ENCODE measurements around the gene SLC41A1. TPM values are rescaled to one million over a fixed set of nuclear protein-coding genes. Genes with fewer than 3 reads are reported as not detected.

SLC41A1 gene
- total RNA-seq, 1 experiment from 2014 or later: 49.7 TPM

GRCh38 chr1:205764578-205764977 is 48.4 kb downstream of the SLC41A1 start:
- BruUV-seq (replicated peaks): no TSS peak
- no peak for DNase-seq (ENCODE audit: unreplicated experiment)
- TF ChIP-seq CTCF (IDR thresholded peaks at IDR 0.05; ENCODE audit: unreplicated experiment): no peak
- intact Hi-C loops (cut with micrococcal nuclease): no loop called here
- Mint-ChIP-seq H3K27ac (ENCODE audit: low read depth, unreplicated experiment) (no peak overlapping the region), H3K27me3 (ENCODE audit: insufficient read depth, unreplicated experiment) (no peaks in the 10 kb centered on the region), H3K9me3 (ENCODE audit: unreplicated experiment) (no peaks in the 10 kb centered on the region), H3K36me3 (ENCODE audit: insufficient read depth, unreplicated experiment) (peaks cover 17% of the 10 kb centered on the region), H3K4me3 (ENCODE audit: unreplicated experiment) (no peak overlapping the region), H3K4me1 (ENCODE audit: insufficient read depth, unreplicated experiment) (peaks cover 7% of the 10 kb centered on the region)
- ChIA-PET CTCF (interaction anchor here (1.0 kb wide), 1 partner anchor 9 kb away, joined by 3 read pairs; no protein-coding TSS in a partner anchor), POLR2A (interaction anchor here (0.6 to 3.9 kb wide), 4 partner anchors 9 to 39 kb away, joined by 3 to 19 read pairs (median 12); no protein-coding TSS in a partner anchor)

GRCh38 chr1:205763980-205764379 is 49.0 kb downstream of the SLC41A1 start:
- Mint-ChIP-seq H3K4me3 (ENCODE audit: unreplicated experiment) (no peak overlapping the region), H3K27me3 (ENCODE audit: insufficient read depth, unreplicated experiment) (no peaks in the 10 kb centered on the region), H3K9me3 (ENCODE audit: unreplicated experiment) (no peaks in the 10 kb centered on the region), H3K36me3 (ENCODE audit: insufficient read depth, unreplicated experiment) (peaks cover 13% of the 10 kb centered on the region), H3K4me1 (ENCODE audit: insufficient read depth, unreplicated experiment) (peaks cover 7% of the 10 kb centered on the region), H3K27ac (ENCODE audit: low read depth, unreplicated experiment) (no peak overlapping the region)
- no peak for TF ChIP-seq CTCF (IDR thresholded peaks at IDR 0.05; ENCODE audit: unreplicated experiment)
- ChIA-PET POLR2A (interaction anchor here (0.7 to 3.9 kb wide), 4 partner anchors 9 to 25 kb away, joined by 3 to 19 read pairs (median 4); no protein-coding TSS in a partner anchor), CTCF (interaction anchor here (0.6 kb wide), 1 partner anchor 1820 kb away, joined by 3 read pairs; no protein-coding TSS in a partner anchor)
- DNase-seq (ENCODE audit: unreplicated experiment): no peak
- intact Hi-C loops (cut with micrococcal nuclease): no loop called here
- no TSS peak for BruUV-seq (replicated peaks)

DNA sequence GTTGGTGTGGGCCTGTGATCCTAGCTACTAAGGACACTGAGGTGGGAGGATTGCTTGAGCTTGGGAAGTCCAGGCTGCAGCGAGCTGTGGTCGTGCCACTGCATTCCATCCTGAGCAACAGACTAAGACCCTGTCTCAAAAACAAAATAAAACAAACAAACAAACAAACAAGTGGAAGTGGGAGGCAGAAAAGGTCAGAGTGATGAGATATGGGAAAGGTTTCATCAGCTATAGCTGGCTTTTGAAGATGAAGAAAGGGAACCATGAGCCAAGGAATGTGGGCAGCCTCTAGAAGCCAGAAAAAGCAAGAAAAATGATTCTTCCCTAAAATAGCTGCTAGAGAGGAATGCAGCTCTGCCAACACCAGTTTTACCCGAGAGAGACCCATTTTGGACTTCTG is 52.4 kb downstream of the SLC41A1 start:
- peaks cover 15% of the 10 kb centered on the region for H3K27me3 Mint-ChIP-seq (ENCODE audit: insufficient read depth, unreplicated experiment)
- intact Hi-C loops (cut with micrococcal nuclease): no loop called here
- BruUV-seq (replicated peaks): no TSS peak
- H3K9me3 Mint-ChIP-seq (ENCODE audit: unreplicated experiment): no peaks in the 10 kb centered on the region
- no peak for TF ChIP-seq CTCF (IDR thresholded peaks at IDR 0.05; ENCODE audit: unreplicated experiment)
- no peak overlapping the region for H3K27ac Mint-ChIP-seq (ENCODE audit: low read depth, unreplicated experiment)
- ChIA-PET CTCF (interaction anchor here (1.0 to 1.5 kb wide), 2 partner anchors 48 to 102 kb away, joined by 3 to 6 read pairs; no protein-coding TSS in a partner anchor), POLR2A (interaction anchor here (0.9 to 4.8 kb wide), 2 partner anchors 12 to 13 kb away, joined by 5 to 34 read pairs; partner anchors contain the start of gene RAB29)
- no peaks in the 10 kb centered on the region for H3K36me3 Mint-ChIP-seq (ENCODE audit: insufficient read depth, unreplicated experiment)
- no peak for DNase-seq (ENCODE audit: unreplicated experiment)
- no peak overlapping the region for H3K4me3 Mint-ChIP-seq (ENCODE audit: unreplicated experiment)
- no peaks in the 10 kb centered on the region for H3K4me1 Mint-ChIP-seq (ENCODE audit: insufficient read depth, unreplicated experiment)

GRCh38 chr1:205756552-205756951 is 56.4 kb downstream of the SLC41A1 start:
- CTCF ChIA-PET: interaction anchor here (0.6 to 1.2 kb wide), 3 partner anchors 9 to 34 kb away, joined by 3 to 5 read pairs (median 3); no protein-coding TSS in a partner anchor
- intact Hi-C loops (cut with micrococcal nuclease): no loop called here
- TF ChIP-seq CTCF (IDR thresholded peaks at IDR 0.05; ENCODE audit: unreplicated experiment): no peak

More at GRCh38 chr1:205756552-205756951, 56.4 kb downstream of the SLC41A1 start:
- Mint-ChIP-seq H3K4me3 (ENCODE audit: unreplicated experiment) (no peak overlapping the region), H3K27me3 (ENCODE audit: insufficient read depth, unreplicated experiment) (peaks cover 19% of the 10 kb centered on the region), H3K4me1 (ENCODE audit: insufficient read depth, unreplicated experiment) (no peaks in the 10 kb centered on the region), H3K9me3 (ENCODE audit: unreplicated experiment) (no peaks in the 10 kb centered on the region), H3K36me3 (ENCODE audit: insufficient read depth, unreplicated experiment) (no peaks in the 10 kb centered on the region), H3K27ac (ENCODE audit: low read depth, unreplicated experiment) (no peak overlapping the region)
- BruUV-seq (replicated peaks): no TSS peak
- no peak for DNase-seq (ENCODE audit: unreplicated experiment)
- POLR2A ChIA-PET: interaction anchor here (1.2 kb wide), 1 partner anchor 46 kb away, joined by 3 read pairs; no protein-coding TSS in a partner anchor
